Endothelial cell of hepatic sinusoid (primary cell): Measurements from ENCODE around the gene LIPI.
"Not testable (repeated sequence)": the region's sequence is repeated elsewhere in the genome, so short reads cannot be mapped to it uniquely, and the experiment has no call there.

Experiments used
- in situ Hi-C: cut with HindIII; loops from 2 replicates; pipeline ENCODE4 v1.10.0; 2017; ENCODE audit warnings: low sequenced_read_pairs

Gene LIPI

DNA sequence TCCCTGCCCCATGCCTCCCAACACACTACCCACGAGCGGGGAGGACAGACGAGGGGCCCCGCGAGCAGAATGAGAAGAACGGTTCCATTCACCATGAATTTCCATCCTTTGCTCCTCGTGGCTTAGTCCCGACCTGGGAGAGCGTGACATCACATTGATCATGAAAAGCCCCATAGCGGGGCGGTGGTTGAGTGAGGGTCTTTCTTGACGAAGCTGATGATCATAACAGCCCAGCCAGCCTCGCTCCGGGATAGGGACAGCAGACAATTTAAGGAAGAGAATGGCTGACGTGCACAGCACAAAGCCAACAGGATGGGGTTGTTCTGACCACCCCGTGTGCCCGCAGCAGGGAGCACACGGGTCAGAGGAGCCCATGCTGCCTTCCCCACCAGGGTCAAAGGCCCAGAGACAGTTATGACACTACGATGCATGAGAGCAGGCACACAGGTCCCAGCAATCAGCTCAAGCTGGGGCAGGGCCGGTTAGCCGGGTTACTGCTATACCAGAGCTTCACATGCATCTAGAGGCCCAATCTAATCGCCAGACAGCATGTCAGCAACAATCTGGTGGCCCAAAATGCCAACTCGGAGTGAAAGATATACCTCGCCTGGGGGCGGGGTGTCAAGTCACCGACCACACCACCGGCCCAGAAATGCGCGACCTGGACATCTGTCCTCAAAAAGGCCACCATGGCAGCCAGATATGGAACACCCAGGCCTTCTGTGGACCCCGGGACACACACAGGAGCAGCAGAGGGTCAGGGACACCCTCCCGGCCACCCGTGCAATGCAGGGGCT, 135.2 kb downstream of the LIPI start:
- in situ Hi-C loops: no loop called here

GRCh38 chr21:14074177-14074576, 136.6 kb downstream of the LIPI start:
- in situ Hi-C loops: no loop called here

DNA sequence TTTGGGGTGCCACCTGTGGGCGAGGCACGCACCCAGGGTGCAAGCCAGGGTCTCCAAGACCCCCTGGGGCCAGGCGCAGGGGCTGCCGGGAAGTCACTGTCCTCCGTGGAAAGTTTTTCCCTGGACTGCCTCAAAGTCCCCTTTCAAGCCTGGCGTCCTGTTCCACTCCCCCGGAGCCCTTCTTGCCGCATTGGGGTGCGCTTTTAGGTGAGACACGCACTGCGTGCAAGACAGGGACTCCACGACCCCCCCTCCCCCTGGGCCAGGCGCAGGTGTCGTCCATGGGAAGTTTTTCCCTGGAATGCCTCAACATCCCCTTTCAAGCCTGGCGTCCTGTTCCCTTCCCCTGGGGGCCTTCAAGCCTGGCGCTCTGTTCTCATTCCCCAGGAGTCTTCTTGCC, 137.1 kb downstream of the LIPI start:
- in situ Hi-C loops: no loop called here

GRCh38 chr21:14072761-14073535, 137.8 kb downstream of the LIPI start:
- in situ Hi-C loops: no loop called here

DNA sequence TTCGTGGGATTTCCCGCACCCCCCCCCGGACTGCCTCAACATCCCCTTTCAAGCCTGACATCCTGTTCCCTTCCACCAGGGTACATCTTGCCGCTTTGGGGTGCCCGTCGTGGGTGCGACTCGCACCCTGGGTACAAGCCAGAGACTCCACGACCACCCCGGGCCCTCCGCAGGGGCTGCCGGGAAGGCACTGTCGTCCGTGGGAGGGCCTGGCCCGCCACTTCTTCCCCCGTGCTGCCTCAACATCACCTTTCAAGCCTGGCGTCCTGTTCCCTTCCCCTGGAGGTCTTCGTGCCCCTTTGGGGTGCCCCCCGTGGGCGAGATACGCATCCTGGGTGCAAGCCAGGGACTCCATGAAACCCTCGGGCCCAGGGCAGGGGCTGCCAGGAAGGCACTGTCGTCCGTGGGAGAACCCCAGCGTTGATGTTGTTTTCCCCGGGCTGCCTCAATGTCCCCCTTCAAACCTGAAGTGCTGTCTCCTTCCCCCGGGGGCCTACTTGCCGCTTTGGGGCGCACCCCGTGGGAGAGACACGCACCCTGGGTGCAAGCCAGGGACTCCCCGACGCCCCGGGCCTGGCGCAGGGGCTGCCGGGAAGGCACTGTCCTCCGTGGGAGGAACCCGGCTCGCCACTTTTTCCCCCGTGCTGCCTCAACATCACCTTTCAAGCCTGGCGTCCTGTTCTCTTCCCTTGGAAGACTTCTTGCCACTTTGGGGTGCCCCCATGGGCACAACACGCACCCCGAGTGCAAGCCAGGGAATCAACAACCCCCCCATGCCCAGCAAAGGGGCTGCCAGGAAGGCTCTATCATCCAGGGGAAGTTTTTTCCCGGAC, 138.6 kb downstream of the LIPI start:
- in situ Hi-C loops: no loop called here

GRCh38 chr21:14070968-14071367, 139.8 kb downstream of the LIPI start:
- in situ Hi-C loops: no loop called here

DNA sequence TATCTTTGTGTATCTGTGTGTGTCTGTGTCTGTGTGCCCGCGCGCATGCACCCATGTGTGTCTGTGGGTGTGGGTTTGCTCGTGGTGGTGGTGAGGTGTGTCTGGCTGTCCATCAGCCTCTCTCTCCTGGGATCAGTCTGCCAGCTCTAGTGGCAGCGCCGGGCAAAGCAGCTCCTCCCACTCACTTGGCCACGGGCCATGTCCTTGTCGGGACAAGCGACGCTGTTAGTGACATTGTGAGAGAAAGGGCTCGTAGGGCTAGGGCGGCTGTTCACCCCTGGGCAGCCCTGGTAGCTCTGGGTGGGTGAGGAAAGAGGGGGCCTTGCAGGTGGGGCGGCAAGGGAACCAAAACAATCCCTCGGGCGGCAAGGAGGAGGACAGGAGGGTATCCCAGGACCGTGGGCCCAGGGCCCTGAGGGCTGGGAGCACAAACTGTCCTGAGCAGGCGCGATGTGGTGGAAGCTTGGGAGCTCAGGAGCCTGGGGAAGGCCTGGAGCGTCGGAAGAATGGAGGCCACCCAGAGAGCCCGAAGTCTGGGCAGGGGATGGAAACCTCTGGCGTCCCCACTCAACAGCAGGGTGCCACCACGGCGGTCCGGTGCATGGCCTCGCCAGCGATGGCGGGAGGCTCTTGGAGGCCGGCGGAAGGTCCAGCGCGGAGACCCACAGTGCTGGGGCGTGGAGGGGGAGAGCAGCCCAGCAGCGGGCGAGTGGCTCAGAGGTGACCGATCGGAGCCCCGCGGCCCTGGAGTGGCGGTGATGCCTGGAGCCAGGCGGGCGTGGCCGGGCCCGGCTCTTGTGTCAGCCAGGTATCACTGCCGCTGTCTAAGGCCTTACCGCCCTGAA, 140.5 kb downstream of the LIPI start:
- in situ Hi-C loops: no loop called here

DNA sequence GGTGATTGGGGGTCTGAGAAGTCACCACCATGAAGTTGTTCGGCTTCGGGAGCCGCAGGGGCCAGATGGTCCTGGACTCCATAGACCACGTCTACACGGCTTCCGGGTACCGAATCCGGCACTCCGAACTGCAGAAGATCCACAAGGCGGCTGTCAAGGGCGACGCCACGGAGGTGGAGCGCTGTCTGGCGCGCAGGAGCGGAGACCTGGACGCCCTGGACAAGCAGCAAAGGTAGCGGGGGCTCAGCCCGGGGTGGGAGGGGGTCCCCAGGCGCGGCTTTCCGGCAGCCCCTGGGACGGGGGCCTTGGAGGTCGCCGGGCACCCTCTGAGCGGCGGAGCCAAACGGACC, 146.5 kb downstream of the LIPI start:
- in situ Hi-C loops: no loop called here

GRCh38 chr21:14063620-14064295, 147.0 kb downstream of the LIPI start:
- in situ Hi-C loops: not testable (repeated sequence)

- in situ Hi-C loops: not testable (repeated sequence)
Measured at GRCh38 chr21:14062684-14063083, 148.1 kb downstream of the LIPI start.

DNA sequence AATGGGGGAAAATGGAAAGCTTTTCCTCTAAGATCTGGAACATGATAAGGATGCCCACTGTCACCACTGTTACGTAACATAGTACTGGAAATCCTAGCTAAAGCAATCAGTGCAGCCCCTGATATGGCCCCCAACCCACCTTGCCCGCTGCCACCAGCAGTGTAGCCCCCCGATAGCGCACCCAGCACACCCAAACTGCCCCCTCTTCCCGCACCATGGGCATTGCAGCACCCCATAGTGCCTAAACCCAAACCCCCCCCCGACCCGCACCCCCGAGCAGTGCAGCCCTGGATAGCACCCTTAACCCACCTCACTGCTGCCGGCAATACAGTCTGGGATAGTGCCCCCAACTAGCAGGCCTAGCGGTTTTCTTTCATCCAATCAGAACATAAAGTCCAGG, 148.9 kb downstream of the LIPI start:
- in situ Hi-C loops: not testable (repeated sequence)

- in situ Hi-C loops: not testable (repeated sequence)
Measured at GRCh38 chr21:14058995-14059627, 151.6 kb downstream of the LIPI start.
